ENCODE measurements around the gene ZNF829.
A peak's percentile ranks its signal among the peaks of the same experiment; 100 is the strongest.

ZNF829 gene

DNA sequence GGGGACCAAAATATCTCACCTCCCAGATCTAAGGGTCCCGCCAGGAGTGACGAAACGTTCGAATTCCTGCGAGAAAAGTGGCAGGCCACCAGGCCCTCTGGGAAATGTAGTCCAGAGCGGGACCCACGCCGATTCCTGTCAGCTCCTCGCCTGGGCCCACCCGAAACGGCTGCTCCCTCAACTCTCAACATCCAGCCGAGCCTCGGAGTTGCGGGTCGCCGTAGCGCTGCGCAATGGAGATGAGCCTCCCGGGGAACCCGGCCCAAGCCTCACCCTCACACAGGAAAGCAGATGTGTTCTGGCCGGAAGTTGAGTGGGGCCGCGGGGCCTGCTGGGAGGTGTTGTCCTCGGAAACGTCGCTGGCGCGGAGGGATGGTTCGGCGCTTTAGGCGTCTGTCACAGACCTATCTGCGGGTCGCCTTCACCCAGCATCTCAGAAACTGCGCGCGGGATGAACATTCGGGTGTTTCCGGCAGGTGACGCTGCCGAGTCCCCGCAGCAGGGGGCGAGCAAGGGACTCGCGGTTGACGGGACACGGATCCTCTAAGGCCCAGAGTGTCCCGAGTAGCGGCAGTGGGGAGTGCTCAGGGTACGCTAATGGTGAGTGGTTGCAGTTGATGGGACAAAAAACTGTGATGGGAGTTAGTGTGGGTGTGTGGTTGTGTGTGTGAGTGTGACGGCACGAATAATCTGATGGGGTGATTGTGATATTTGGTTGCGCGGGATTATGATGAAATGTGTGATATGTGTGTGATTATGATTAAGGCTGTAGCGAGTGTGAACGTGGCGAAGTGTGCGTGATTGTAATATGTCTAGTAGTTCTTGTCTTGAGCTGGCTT lies at the start of gene ZNF829, which contains the start of gene ZNF568:
Gene ZNF829, minus strand, starts transcription at position 300 of the 839 bp plus-strand sequence. CDS start 1,124 bp downstream, outside the sequence.
Gene ZNF568, plus strand, starts transcription at position 341 of the 839 bp plus-strand sequence. CDS start 6,439 bp downstream, outside the sequence.
- H3K36me3 Mint-ChIP-seq (ENCODE audit: low read depth) = peaks cover 84% of the 10 kb centered on the region
- no peaks in the 10 kb centered on the region for H3K27me3 Mint-ChIP-seq
- peak within 1 kb of the TSS; percentile 95 for H3K4me3 Mint-ChIP-seq

DNA sequence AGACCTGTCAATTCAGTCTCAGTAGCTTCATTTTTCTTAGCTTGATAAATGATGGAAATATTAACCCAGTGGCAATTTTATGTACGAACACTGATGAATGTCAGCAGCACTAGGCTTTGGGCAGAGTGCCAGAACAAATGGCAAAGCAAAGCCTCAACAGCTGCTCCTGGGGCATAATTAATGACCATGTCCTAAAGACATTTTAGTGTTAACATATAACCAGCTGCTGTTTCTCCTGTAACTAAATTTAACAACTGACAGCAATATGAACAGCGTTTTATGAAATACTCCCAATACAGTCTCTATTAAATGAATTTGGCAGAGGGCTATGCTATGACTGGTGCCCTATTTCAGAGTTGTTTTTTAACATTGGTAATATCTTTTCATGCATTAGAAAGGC lies 47.2 kb upstream of the ZNF829 start:
- no peak overlapping the region for H3K27ac Mint-ChIP-seq
- no peak for DNase-seq
- H3K4me3 Mint-ChIP-seq = no peak overlapping the region
- H3K4me1 Mint-ChIP-seq = no peaks in the 10 kb centered on the region
- no peak for ATAC-seq
- peaks cover 46% of the 10 kb centered on the region for H3K9me3 Mint-ChIP-seq
- no peaks in the 10 kb centered on the region for H3K27me3 Mint-ChIP-seq
- H3K36me3 Mint-ChIP-seq (ENCODE audit: low read depth) = peaks cover 22% of the 10 kb centered on the region

More for the DNA sequence above, at the start of gene ZNF829, which contains the start of gene ZNF568:
- peaks cover 55% of the 10 kb centered on the region for H3K9me3 Mint-ChIP-seq
- H3K27ac Mint-ChIP-seq = peak within 1 kb of the TSS; percentile 93
- ATAC-seq (peak; percentile 98), DNase-seq (peak; percentile 90)
- peaks cover 26% of the 10 kb centered on the region for H3K4me1 Mint-ChIP-seq

DNA sequence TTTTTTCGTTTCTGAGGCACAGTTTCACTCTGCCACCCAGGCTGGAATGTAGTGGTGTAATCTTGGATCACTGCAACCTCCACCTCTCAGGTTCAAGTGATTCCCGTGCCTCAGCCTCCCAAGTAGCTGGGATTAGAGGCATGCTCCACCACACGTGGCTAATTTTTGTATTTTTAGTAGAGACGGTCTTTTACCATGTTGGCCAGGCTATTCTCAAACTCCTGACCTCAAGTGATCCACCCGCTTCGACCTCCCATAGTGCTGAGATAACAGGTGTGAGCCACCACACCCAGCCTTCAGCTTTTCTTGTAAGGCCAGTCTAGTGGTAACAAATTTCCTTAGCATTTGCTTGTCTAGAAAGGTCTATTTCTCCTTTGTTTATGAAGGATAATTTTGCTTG lies 46.3 kb upstream of the ZNF829 start:
- H3K4me3 Mint-ChIP-seq = no peak overlapping the region
- DNase-seq = no peak
- no peak overlapping the region for H3K27ac Mint-ChIP-seq
- H3K36me3 Mint-ChIP-seq (ENCODE audit: low read depth) = peaks cover 24% of the 10 kb centered on the region
- no peaks in the 10 kb centered on the region for H3K27me3 Mint-ChIP-seq
- no peak for ATAC-seq
- peaks cover 55% of the 10 kb centered on the region for H3K9me3 Mint-ChIP-seq
- no peaks in the 10 kb centered on the region for H3K4me1 Mint-ChIP-seq

DNA sequence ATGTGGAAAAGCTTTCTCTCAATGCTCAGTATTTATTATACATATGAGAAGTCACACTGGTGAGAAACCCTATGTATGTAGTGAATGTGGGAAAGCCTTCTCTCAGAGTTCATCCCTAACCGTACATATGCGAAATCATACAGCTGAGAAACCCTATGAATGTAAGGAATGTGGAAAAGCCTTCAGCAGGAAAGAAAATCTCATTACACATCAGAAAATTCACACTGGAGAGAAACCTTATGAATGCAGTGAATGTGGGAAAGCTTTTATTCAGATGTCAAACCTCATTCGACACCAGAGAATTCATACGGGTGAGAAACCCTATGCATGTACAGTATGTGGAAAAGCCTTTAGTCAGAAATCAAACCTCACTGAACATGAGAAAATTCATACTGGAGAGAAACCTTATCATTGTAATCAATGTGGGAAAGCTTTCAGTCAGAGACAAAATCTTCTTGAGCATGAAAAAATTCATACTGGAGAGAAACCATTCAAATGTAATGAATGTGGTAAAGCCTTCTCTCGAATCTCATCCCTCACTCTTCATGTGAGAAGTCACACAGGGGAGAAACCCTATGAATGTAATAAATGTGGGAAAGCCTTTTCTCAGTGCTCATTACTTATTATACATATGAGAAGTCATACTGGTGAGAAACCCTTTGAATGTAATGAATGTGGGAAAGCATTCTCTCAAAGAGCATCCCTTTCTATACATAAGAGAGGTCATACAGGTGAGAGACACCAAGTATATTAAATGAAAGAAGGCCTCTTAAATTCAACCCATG lies 34.4 kb upstream of the ZNF829 start:
- no peak for DNase-seq

DNA sequence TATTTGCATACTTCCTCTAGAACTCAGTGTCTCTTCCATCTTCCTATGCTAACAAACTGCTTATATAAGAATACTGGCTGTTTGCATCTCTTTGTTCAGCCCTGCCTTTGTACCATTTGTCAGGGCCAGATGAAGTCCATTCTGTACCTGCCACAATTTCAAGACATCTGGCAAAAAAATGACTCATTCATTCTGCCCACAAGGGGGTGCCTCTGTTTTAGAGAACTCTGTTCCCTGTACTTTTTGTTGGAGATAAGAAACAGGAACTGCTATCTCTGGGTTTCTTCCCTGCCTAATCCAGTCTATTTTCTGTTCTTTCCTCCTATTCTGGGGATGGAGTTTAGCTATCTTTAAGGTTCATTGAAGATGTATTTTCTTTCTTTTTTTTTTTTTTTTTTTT lies 23.1 kb upstream of the ZNF829 start:
- Mint-ChIP-seq H3K9me3 (peaks cover 74% of the 10 kb centered on the region), H3K4me3 (no peak overlapping the region), H3K27ac (no peak overlapping the region), H3K27me3 (no peaks in the 10 kb centered on the region), H3K36me3 (ENCODE audit: low read depth) (peaks cover 91% of the 10 kb centered on the region), H3K4me1 (no peaks in the 10 kb centered on the region)
- DNase-seq (no peak), ATAC-seq (no peak)

More for the DNA sequence above, 34.4 kb upstream of the ZNF829 start:
- Mint-ChIP-seq H3K27me3 (no peaks in the 10 kb centered on the region), H3K9me3 (peaks cover 56% of the 10 kb centered on the region), H3K4me1 (no peaks in the 10 kb centered on the region), H3K27ac (no peak overlapping the region), H3K4me3 (no peak overlapping the region), H3K36me3 (ENCODE audit: low read depth) (peaks cover 65% of the 10 kb centered on the region)
- ATAC-seq = no peak

DNA sequence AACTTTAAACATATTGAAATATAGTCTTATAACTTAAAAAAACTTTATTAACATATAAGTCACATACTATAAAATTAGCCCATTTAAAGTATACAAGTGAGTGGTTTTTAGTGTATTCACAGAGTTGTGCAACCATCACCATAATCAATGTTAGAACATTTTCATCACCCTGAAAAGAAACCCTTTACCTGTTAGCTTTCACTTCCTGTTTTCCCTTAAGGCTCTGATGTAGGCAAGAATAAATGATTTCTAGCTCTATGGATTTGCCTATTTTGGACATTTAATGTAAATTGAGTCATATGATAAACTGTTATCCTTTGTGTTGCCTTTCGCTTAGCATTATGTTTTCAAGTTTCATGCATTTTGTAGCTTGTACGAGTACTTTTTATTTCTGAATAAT lies 15.6 kb upstream of the ZNF829 start:
- Mint-ChIP-seq H3K9me3 (peaks cover 53% of the 10 kb centered on the region), H3K27ac (no peak overlapping the region), H3K27me3 (no peaks in the 10 kb centered on the region), H3K36me3 (ENCODE audit: low read depth) (peaks cover 84% of the 10 kb centered on the region), H3K4me3 (no peak overlapping the region), H3K4me1 (no peaks in the 10 kb centered on the region)
- DNase-seq (no peak), ATAC-seq (no peak)

DNA sequence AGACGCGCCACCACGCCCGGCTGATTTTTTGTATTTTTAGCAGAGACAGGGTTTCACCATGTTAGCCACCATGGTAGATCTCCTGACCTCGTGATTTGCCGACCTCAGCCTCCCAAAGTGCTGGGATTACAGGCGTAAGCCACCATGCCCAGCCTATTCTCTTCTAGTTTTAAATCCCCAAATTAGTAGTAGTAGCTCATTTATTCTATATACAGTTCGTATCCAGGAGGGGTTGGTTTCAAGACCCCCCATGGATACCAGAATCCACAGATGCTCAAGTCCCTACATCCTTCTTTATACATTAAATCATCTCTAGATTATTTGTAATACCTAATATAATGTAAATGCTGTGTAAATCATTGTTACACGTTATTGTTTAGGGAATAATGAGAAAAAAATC lies 2.0 kb upstream of the ZNF829 start:
- Mint-ChIP-seq H3K27me3 (no peaks in the 10 kb centered on the region), H3K36me3 (ENCODE audit: low read depth) (peaks cover 79% of the 10 kb centered on the region), H3K4me3 (peak overlapping the region; percentile 95), H3K4me1 (peaks cover 26% of the 10 kb centered on the region), H3K27ac (no peak overlapping the region), H3K9me3 (peaks cover 46% of the 10 kb centered on the region)
- no peak for ATAC-seq
- no peak for DNase-seq

DNA sequence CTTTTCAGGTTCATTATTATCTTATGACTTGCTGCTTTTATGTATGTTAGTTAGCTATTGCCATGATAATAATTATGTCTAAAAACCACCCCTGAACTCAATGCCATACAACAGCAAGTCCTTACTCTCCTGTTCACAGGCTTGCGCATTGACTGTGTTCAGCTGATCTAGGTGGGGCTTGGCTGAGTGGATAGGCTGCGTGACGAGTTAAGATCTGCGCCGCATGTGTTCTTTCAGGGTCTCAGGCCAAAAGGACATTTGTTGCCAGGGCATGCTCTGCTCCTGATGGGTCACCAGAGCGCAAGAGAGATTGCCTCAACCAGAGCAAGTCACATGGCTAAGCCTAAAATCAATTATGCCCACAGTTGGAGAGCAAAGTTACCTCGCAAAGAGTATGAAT lies 900 bp upstream of the ZNF829 start:
- Mint-ChIP-seq H3K27ac (peak overlapping the region; percentile 93), H3K27me3 (no peaks in the 10 kb centered on the region), H3K4me1 (peaks cover 26% of the 10 kb centered on the region), H3K9me3 (peaks cover 54% of the 10 kb centered on the region), H3K4me3 (peak overlapping the region; percentile 95), H3K36me3 (ENCODE audit: low read depth) (peaks cover 82% of the 10 kb centered on the region)
- DNase-seq (no peak), ATAC-seq (no peak)

DNA sequence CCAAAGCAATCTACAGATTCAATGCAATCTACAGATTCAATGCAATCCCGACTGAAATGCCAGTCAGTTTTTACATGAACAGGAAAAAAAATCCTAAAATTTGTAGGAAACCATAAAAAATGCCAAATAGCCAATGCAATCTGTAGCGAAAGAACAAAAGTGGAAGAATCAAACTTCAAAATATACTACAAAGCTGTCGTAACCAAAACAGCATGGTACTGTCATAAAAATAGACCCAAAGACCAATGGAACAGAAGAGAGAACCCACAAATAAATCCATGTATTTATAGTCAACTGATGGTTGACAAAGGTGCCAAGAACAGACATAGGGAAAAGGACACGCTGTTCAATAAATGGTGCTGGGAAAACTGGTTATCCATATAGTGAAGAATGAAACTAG lies 17.7 kb downstream of the ZNF829 start:
- Mint-ChIP-seq H3K27me3 (no peaks in the 10 kb centered on the region), H3K4me1 (no peaks in the 10 kb centered on the region), H3K36me3 (ENCODE audit: low read depth) (peaks cover 92% of the 10 kb centered on the region), H3K9me3 (peaks cover 62% of the 10 kb centered on the region), H3K27ac (no peak overlapping the region), H3K4me3 (no peak overlapping the region)
- no peak for DNase-seq
- no peak for ATAC-seq

DNA sequence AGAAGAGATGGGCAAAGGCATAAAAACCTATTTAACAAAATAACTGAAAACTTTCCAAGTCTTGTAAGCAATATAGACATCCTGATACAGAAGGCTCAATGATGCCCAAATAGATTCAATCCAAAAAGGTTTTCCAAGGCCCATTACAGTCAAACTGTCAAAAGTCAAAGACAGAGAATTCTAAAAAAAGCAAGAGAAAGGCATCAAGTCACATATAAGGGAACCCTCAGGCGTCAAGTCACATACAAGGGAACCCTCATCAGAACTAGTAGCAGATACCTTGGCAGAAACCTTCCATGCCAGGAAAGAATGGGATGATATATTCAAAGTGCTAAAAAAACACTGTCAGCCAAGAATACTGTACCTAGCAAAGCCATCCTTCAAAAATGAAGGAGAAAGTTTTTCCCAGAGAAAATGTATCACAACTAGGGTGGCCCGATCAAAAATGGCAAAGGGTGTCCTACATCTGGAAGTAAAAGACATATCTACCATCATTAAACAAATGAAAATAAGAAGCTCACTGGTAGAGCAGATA lies 21.2 kb downstream of the ZNF829 start:
- ATAC-seq (no peak), DNase-seq (no peak)
- Mint-ChIP-seq H3K27ac (no peak overlapping the region), H3K4me1 (no peaks in the 10 kb centered on the region), H3K27me3 (no peaks in the 10 kb centered on the region), H3K36me3 (ENCODE audit: low read depth) (peaks cover 93% of the 10 kb centered on the region), H3K4me3 (no peak overlapping the region), H3K9me3 (peaks cover 74% of the 10 kb centered on the region)

DNA sequence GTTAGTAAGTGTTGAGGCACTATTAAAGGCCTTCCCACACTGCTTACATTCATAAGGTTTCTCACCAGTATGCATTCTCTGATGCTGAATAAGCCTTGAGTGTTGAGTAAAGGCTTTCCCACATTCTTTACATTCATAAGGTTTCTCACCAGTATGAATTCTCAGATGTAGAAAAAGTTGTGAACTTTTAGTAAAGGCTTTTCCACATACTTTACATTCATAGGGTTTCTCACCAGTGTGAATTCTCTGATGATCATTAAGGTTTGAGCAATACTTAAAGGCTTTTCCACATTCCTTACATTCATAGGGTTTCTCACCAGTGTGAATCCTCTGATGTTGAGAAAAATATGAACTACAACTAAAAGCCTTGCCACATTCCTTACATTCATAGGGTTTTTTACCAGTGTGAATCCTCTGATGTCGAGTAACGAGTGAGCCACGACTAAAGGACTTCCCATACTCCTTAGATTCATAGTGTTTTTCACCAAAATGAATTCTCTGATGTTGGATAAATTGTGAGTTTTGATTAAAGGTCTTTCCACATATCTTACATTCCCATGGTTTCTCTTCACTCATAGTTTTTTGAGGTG lies 24.2 kb downstream of the ZNF829 start:
- no peak for DNase-seq
- H3K36me3 Mint-ChIP-seq (ENCODE audit: low read depth) = peaks cover 86% of the 10 kb centered on the region
- ATAC-seq = no peak
- H3K27me3 Mint-ChIP-seq = no peaks in the 10 kb centered on the region
- H3K9me3 Mint-ChIP-seq = peaks cover 73% of the 10 kb centered on the region
- H3K27ac Mint-ChIP-seq = no peak overlapping the region
- no peak overlapping the region for H3K4me3 Mint-ChIP-seq
- H3K4me1 Mint-ChIP-seq = no peaks in the 10 kb centered on the region

DNA sequence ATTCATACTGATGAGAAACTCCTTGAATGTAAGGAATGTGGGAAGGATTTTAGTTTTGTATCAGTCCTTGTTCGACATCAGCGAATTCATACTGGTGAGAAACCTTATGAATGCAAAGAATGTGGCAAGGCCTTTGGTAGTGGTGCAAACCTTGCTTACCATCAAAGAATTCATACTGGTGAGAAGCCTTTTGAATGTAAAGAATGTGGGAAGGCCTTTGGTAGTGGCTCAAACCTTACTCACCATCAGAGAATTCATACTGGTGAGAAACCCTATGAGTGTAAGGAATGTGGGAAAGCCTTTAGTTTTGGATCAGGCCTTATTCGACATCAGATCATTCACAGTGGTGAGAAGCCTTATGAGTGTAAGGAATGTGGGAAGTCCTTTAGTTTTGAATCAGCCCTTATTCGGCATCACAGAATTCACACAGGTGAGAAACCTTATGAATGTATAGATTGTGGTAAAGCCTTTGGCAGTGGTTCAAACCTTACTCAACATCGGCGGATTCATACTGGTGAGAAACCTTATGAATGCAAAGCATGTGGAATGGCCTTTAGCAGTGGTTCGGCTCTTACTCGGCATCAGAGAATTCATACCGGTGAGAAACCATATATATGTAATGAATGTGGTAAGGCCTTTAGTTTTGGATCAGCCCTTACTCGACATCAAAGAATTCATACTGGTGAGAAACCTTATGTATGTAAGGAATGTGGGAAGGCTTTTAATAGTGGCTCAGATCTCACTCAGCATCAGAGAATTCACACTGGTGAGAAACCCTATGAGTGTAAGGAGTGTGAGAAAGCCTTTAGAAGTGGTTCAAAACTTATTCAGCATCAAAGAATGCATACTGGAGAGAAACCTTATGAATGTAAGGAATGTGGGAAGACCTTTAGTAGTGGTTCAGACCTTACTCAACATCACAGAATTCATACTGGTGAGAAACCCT lies 38.8 kb downstream of the ZNF829 start:
- ATAC-seq (no peak), DNase-seq (no peak)
- Mint-ChIP-seq H3K9me3 (peaks cover 59% of the 10 kb centered on the region), H3K4me1 (no peaks in the 10 kb centered on the region), H3K36me3 (ENCODE audit: low read depth) (peaks cover 70% of the 10 kb centered on the region), H3K27ac (no peak overlapping the region), H3K27me3 (no peaks in the 10 kb centered on the region), H3K4me3 (no peak overlapping the region)

DNA sequence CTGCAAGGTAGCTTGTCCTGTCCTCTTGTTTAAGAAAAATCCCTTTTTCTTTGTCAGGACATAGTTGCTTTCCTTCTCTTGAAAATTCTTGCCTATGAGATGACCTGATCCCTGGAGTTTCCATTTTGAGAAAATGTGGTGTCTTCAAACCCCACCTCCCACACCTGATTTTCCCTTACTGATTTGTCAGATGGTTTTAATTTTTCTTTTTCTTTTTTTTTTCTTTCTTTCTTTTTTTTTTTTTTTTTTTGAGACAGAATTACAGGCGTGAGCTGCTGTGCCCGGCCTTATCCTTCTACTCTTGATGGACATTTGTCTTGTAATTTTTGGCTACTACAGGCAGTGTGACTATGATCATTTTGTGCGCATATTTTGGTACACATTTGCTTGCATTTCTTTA lies 64.2 kb downstream of the ZNF829 start:
- Mint-ChIP-seq H3K9me3 (peaks cover 30% of the 10 kb centered on the region), H3K27ac (no peak overlapping the region), H3K27me3 (no peaks in the 10 kb centered on the region), H3K36me3 (ENCODE audit: low read depth) (peaks cover 52% of the 10 kb centered on the region), H3K4me1 (peaks cover 20% of the 10 kb centered on the region), H3K4me3 (no peak overlapping the region)
- ATAC-seq (no peak), DNase-seq (no peak)
